ENCODE results near the gene GSTM1.

GSTM1 gene

DNA sequence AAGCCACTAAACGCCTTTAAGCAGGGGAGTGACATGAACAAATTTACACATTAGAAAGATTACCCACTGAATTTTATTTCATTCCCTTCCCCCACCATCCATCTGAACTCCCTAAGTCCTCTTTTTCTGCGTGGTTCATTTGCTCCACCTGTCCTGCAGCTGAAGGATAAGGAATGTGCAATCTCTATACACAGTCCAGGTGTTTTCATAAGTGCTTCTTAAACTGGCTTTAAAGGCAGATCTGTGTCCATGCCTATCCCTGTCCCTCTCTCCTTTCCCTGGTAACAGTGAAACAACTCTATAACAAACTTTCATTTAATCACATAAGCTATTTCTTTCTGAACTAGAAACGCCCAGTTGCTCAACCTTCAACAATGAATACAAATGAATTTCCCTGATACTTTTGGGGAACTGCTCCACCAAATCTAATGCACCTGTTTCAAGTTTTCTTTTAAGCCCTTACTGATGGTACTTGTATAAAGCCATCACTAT is 44.8 kb downstream of the GSTM1 start:
- no peak for DNase-seq

DNA sequence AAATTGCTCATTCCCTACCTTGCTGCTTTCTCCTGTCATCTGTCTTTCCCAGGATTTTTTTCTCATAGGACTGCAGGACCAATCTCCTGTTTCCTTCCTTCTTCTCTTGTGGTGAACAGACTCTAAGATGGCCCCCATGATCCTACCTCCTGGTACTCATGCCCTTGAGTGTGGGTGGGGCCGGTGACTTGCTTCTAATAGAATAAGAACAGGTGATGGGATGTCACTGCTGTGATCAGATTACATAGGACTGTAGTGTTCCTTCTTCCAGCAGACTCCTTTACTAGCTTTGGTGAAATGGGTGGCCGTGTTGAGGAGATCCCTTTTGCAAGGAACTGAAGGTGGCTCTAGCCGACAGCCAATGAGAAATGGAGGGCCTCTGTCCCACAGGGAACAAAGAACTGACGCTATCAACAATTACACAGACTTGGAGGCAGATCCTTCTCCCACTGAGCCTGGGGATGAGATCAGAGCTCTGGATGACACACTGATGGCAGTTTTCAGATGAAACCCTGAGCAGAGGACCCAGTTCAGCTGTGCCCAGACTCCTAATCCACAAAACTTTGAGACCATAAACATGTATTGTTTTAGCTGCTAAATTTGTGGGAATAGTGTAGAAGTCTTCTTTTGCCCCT is 45.7 kb downstream of the GSTM1 start:
- DNase-seq, result no peak

DNA sequence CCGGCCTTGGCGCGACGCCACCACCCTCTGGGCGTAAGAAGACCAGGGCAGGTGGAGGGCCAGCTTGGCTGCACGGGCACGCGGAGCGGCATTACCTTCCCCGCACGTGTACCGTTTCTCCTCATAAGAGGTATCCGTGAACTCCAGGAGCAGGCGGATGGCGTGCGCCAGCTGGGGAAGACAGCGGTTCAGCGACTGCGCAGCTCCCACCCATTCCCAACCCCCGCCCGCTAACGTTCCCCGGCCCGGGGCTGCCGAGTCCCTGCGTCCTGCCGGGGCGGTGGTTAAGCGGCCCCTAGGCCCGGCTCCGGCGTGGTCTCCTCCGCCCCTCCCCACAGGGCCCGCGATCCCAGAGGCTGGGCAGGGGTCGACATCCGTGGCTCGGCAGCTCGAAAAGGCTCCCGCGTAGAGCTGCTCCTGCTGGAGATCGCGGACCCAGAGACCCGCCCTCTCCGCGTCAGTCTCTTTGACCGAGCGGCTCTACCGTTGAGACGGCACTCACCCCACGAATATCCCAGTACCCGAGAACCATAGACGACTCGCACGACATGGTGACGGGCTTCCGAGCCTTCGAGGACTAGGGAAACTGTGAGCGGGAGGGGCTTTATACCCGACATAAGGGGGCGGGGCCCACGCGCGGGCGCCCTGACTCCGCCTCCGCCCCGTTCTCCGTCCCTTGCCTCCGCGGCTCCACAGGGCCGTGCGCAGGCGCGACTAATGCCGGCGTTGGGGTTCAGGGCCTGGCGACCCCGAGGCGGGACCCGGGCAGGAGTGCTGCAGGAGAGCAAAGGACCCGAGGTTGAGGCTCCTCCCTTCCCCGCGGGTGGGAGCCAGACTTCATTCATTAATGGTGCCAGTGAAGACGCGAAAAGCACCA is 52.4 kb downstream of the GSTM1 start:
- DNase-seq, result peak; percentile 86

DNA sequence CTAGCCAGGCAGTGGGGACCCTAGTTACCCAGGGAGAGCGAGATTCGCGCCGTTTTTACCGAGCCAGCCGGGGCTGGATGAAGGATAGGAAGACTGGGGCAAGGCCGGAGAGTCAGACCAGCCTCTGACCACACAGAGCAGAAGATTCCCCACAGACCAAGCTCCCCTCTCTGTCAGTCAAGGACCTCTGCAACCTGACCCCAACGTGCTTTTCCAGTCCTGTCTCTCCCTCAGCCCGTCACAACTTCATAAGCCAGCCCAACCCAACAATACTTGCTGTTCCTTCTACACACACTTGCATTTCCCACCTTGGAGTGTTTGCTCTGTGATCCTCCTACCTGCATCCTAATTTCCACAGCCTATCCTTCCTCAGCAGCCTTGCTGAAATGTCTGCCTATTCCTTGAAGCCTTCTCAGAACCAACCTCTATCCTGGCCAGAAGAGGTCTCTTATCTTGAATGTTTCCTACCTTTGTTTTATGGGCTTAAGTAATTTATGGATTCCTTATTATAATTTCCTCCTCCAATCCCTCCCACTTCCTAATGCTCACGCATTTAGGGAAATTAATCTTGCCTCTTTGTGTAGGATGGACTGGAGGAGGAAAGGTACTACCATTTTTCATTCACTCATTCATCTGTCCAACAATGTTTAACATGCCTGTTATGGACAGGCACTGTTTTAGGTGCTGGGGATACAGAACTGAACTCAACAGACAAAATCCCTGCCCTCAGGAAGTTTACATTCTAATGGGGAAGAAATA is 53.2 kb downstream of the GSTM1 start, which contains the start of gene GSTM3:
GSTM3 (minus strand) TSS at position 424 of the 759 bp plus-strand sequence. CDS start 751 bp downstream, outside the sequence.
- DNase-seq, result peak; percentile 47
